Panc1 (cell line): ENCODE measurements around the gene SUZ12. TPM values are rescaled to one million over a fixed set of nuclear protein-coding genes. Genes with fewer than 3 reads are reported as not detected.

ENCODE experiments used
- ATAC-seq: fragments of 200-7000 bp; cut with Tn5 transposase; 2 replicates; pipeline ENCODE4 v1.9.1; 2020; ENCODE audit warnings: mild to moderate bottlenecking, moderate library complexity
- BruUV-seq: library from RNA; stranded (reverse); fragments of 400-500 nt; replicated peaks from 2 replicates; lab custom pipeline; 2021; lab: Mats Ljungman, UMichigan
- CTCF ChIA-PET: fragments of 300-600 bp; sonication (Branson Sonifier 250); formaldehyde crosslinking; loops from one replicate; lab custom pipeline; 2022; ENCODE audit warnings: antibody characterized with exemption; lab: Charles Lee
- POLR2A ChIA-PET: fragments of 300-600 bp; sonication (Branson Sonifier 250); formaldehyde crosslinking; loops from one replicate; lab custom pipeline; 2022; ENCODE audit warnings: antibody characterized with exemption; lab: Charles Lee
- DNase-seq: peaks from one replicate; pipeline ENCODE4 v3.0.0-alpha.2; 2010; ENCODE audit warnings: low read depth, low spot score
- H3K27ac ChIP-seq: 2 replicates; pipeline ENCODE4 v1.5.1; 2011; ENCODE audit warnings: mild to moderate bottlenecking, low read length, inconsistent platforms
- H3K27me3 ChIP-seq: fragments of 200-500 bp; sonication (Bioruptor generic); 2 replicates; pipeline ENCODE4 v1.6.0; 2014; ENCODE audit warnings: low read length, inconsistent platforms; ENCODE audit not compliant: control insufficient read depth, insufficient read depth
- H3K36me3 ChIP-seq: fragments of 200-500 bp; sonication (Bioruptor generic); 2 replicates; pipeline ENCODE4 v1.5.1; 2014; ENCODE audit warnings: inconsistent platforms, mild to moderate bottlenecking, low read length, moderate library complexity; ENCODE audit not compliant: control insufficient read depth, insufficient read depth
- H3K4me1 ChIP-seq: 2 replicates; pipeline ENCODE4 v1.5.1; 2011; ENCODE audit warnings: inconsistent platforms, mild to moderate bottlenecking, low read length, moderate library complexity; ENCODE audit not compliant: control insufficient read depth, insufficient read depth
- H3K4me3 ChIP-seq, 2 experiments: 2 replicates each; pipeline ENCODE4 v1.5.1; 2011 to 2012; ENCODE audit warnings: low read depth in 2 of 2, low read length in 2 of 2, mild to moderate bottlenecking in 2 of 2, inconsistent platforms in 1 of 2, moderate library complexity in 1 of 2
- H3K9me3 ChIP-seq: fragments of 200-500 bp; sonication (Bioruptor generic); 2 replicates; pipeline ENCODE4 v1.5.1; 2014; ENCODE audit warnings: low read depth, mild to moderate bottlenecking, inconsistent platforms, low read length, moderate library complexity; ENCODE audit not compliant: control insufficient read depth, insufficient read depth
- POLR2AphosphoS5 ChIP-seq: IDR thresholded peaks from 2 replicates; pipeline ENCODE4 v1.6.1; 2012; ENCODE audit warnings: mild to moderate bottlenecking, low read depth, low read length, moderate library complexity
- SIN3A ChIP-seq: IDR thresholded peaks from 2 replicates; pipeline ENCODE4 v1.6.1; 2012; ENCODE audit warnings: low read depth, mild to moderate bottlenecking, low read length, moderate library complexity, borderline replicate concordance; ENCODE audit not compliant: insufficient read depth
- TCF7L2 ChIP-seq: IDR thresholded peaks from 2 replicates; pipeline ENCODE4 v1.6.1; 2011; ENCODE audit warnings: mild to moderate bottlenecking, low read depth, low read length, inconsistent platforms
- in situ Hi-C: cut with HindIII; loops from 2 replicates; pipeline ENCODE4 v1.10.0; 2016; ENCODE audit warnings: low sequenced_read_pairs, low pct_unique_long_range_greater_than_20kb
- intact Hi-C: fragments of 100-400 bp; cut with micrococcal nuclease; formaldehyde crosslinking; loops from one replicate; pipeline ENCODE4 v1.10.0; 2022; ENCODE audit not compliant: unreplicated experiment
- total RNA-seq: library from RNA; stranded (reverse); gene quantifications from one replicate; pipeline ENCODE4 v1.2.1, GENCODE V29; 2021; ENCODE audit not compliant: unreplicated experiment
- TF ChIP-seq, protein P1 (sequence below), 2 experiments: IDR thresholded peaks; 2 replicates each; pipeline ENCODE4 v1.6.1; 2011 to 2012; ENCODE audit warnings: low read depth in 2 of 2, control low read depth in 1 of 2, low read length in 1 of 2, mild to moderate bottlenecking in 1 of 2, moderate library complexity in 1 of 2; ENCODE audit not compliant: insufficient read depth in 1 of 2
- TF ChIP-seq, protein P2 (sequence below): fragments of 450-650 bp; IDR thresholded peaks from 2 replicates; pipeline ENCODE4 v1.5.1; 2017; ENCODE audit warnings: mild to moderate bottlenecking

The SUZ12 gene
- total RNA-seq, 1 experiment from 2014 or later: 68.3 TPM

DNA sequence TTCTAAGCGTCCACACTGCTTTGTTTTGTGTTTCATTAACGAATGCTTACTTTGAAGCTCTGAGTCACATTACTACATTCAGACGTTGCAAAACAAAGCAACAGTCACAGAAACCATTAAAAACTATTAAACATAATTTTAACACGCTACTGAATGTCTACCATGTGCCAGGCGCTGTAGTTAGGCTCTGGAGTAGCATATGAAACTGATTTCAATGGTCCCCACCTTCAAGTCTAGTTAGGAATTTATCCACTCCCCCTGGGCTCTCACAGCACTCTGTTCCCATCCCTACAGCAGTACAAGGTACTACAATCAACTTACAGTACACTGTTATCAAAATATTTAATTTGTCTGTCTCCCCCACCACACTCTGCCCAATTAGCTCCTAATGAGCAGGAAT is 35.9 kb upstream of the SUZ12 start:
- H3K4me3 ChIP-seq: peak overlapping the region; percentile 74 to 88
- BruUV-seq: TSS peak; percentile 95
- TF ChIP-seq POLR2AphosphoS5: no peak
- TF ChIP-seq, protein P1, sequence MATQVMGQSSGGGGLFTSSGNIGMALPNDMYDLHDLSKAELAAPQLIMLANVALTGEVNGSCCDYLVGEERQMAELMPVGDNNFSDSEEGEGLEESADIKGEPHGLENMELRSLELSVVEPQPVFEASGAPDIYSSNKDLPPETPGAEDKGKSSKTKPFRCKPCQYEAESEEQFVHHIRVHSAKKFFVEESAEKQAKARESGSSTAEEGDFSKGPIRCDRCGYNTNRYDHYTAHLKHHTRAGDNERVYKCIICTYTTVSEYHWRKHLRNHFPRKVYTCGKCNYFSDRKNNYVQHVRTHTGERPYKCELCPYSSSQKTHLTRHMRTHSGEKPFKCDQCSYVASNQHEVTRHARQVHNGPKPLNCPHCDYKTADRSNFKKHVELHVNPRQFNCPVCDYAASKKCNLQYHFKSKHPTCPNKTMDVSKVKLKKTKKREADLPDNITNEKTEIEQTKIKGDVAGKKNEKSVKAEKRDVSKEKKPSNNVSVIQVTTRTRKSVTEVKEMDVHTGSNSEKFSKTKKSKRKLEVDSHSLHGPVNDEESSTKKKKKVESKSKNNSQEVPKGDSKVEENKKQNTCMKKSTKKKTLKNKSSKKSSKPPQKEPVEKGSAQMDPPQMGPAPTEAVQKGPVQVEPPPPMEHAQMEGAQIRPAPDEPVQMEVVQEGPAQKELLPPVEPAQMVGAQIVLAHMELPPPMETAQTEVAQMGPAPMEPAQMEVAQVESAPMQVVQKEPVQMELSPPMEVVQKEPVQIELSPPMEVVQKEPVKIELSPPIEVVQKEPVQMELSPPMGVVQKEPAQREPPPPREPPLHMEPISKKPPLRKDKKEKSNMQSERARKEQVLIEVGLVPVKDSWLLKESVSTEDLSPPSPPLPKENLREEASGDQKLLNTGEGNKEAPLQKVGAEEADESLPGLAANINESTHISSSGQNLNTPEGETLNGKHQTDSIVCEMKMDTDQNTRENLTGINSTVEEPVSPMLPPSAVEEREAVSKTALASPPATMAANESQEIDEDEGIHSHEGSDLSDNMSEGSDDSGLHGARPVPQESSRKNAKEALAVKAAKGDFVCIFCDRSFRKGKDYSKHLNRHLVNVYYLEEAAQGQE (IDR thresholded peaks at IDR 0.05; ENCODE audit: insufficient read depth in 1 of 2, low read depth in 2 of 2, low read length in 1 of 2): no peak
- no peak for TF ChIP-seq TCF7L2
- TF ChIP-seq, protein P2, sequence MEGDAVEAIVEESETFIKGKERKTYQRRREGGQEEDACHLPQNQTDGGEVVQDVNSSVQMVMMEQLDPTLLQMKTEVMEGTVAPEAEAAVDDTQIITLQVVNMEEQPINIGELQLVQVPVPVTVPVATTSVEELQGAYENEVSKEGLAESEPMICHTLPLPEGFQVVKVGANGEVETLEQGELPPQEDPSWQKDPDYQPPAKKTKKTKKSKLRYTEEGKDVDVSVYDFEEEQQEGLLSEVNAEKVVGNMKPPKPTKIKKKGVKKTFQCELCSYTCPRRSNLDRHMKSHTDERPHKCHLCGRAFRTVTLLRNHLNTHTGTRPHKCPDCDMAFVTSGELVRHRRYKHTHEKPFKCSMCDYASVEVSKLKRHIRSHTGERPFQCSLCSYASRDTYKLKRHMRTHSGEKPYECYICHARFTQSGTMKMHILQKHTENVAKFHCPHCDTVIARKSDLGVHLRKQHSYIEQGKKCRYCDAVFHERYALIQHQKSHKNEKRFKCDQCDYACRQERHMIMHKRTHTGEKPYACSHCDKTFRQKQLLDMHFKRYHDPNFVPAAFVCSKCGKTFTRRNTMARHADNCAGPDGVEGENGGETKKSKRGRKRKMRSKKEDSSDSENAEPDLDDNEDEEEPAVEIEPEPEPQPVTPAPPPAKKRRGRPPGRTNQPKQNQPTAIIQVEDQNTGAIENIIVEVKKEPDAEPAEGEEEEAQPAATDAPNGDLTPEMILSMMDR: no peak
- ChIA-PET CTCF (interaction anchor here (0.5 to 0.9 kb wide), 3 partner anchors 10 to 78 kb away, joined by 3 to 5 read pairs (median 4); no protein-coding TSS in a partner anchor), POLR2A (interaction anchor here (0.6 to 1.0 kb wide), 3 partner anchors 17 to 30 kb away, joined by 3 to 9 read pairs (median 3); no protein-coding TSS in a partner anchor)
- peak overlapping the region; percentile 95 for H3K27ac ChIP-seq
- ATAC-seq: peak; percentile 5; the same call in 1 of the 2 replicates
- in situ Hi-C loops: no loop called here
- no peaks in the 10 kb centered on the region for H3K27me3 ChIP-seq
- H3K4me1 ChIP-seq: no peaks in the 10 kb centered on the region; the same call in 1 of the 2 replicates
- DNase-seq: no peak
- H3K9me3 ChIP-seq: no peaks in the 10 kb centered on the region
- H3K36me3 ChIP-seq: peaks cover 7% of the 10 kb centered on the region
- intact Hi-C loops: no loop called here

DNA sequence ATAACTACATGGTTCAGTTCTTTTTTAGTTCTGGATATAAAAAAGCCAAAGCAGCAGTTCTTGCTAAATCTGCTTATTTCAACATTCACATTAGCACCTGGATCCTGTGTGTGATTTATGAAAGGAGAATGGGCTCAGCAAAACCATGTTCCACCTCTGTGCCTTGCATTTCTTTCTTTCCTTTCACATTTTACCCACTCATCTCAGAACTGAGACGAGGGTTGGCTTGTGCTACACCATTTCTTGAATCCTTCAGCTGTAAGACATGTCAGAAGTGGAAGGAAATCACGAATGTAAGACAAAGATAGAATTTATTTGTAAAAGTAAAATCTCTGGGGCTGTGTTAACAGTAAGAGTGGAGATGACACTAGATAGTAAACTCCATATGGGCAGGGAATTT is 34.1 kb upstream of the SUZ12 start:
- TF ChIP-seq POLR2AphosphoS5: no peak
- TF ChIP-seq SIN3A: no peak
- TF ChIP-seq, protein P2: no peak
- TF ChIP-seq, protein P1 (IDR thresholded peaks at IDR 0.05; ENCODE audit: insufficient read depth in 1 of 2, low read depth in 2 of 2, low read length in 1 of 2): no peak
- no peak for TF ChIP-seq TCF7L2

More for the DNA sequence above, 34.1 kb upstream of the SUZ12 start:
- POLR2A ChIA-PET: no interaction called here
- Histone ChIP-seq H3K27ac (peak overlapping the region; percentile 7; the same call in 1 of the 2 replicates), H3K27me3 (no peaks in the 10 kb centered on the region), H3K36me3 (peaks cover 7% of the 10 kb centered on the region), H3K9me3 (no peaks in the 10 kb centered on the region), H3K4me3 (no peak overlapping the region), H3K4me1 (no peaks in the 10 kb centered on the region; the same call in 1 of the 2 replicates)
- no peak for ATAC-seq
- intact Hi-C loops (no loop called here), in situ Hi-C loops (no loop called here)
- DNase-seq: no peak
- no TSS peak for BruUV-seq
- CTCF ChIA-PET: interaction anchor here (0.6 kb wide), 1 partner anchor 8 kb away, joined by 6 read pairs; no protein-coding TSS in a partner anchor
